ENCODE measurements around the gene LRPAP1. TPM values are rescaled to one million over a fixed set of nuclear protein-coding genes. Genes with fewer than 3 reads are reported as not detected.

LRPAP1 gene
- total RNA-seq, 1 donor from 2014 or later, result 30.4 TPM

GRCh38 chr4:3473181-3473950 is 58.9 kb downstream of the LRPAP1 start:
- DNase-seq (ENCODE audit: low read depth in 2 of 2), result no peak

- DNase-seq (ENCODE audit: low read depth in 2 of 2), result no peak
Observed at GRCh38 chr4:3472411-3473141, 59.6 kb downstream of the LRPAP1 start.

- DNase-seq (ENCODE audit: low read depth in 2 of 2), result no peak
Observed at GRCh38 chr4:3471886-3472285, 60.3 kb downstream of the LRPAP1 start.

- DNase-seq (ENCODE audit: low read depth in 2 of 2), result no peak
Observed at GRCh38 chr4:3471098-3471760, 61.0 kb downstream of the LRPAP1 start.

- DNase-seq (ENCODE audit: low read depth in 2 of 2), result peak in 1 of 2 donors; percentile 43
Observed at GRCh38 chr4:3470244-3471097, 61.8 kb downstream of the LRPAP1 start.

GRCh38 chr4:3469386-3470243 is 62.6 kb downstream of the LRPAP1 start:
- DNase-seq (ENCODE audit: low read depth in 2 of 2), result no peak

GRCh38 chr4:3468804-3469203 is 63.4 kb downstream of the LRPAP1 start:
- no peak for DNase-seq (ENCODE audit: low read depth in 2 of 2)

- DNase-seq (ENCODE audit: low read depth in 2 of 2), result no peak
Observed at GRCh38 chr4:3468154-3468553, 64.1 kb downstream of the LRPAP1 start.

- no peak for DNase-seq (ENCODE audit: low read depth in 2 of 2)
Observed at GRCh38 chr4:3467601-3468031, 64.6 kb downstream of the LRPAP1 start.

GRCh38 chr4:3466691-3467600 is 65.3 kb downstream of the LRPAP1 start:
- no peak for DNase-seq (ENCODE audit: low read depth in 2 of 2)

- DNase-seq (ENCODE audit: low read depth in 2 of 2), result peak in 1 of 2 donors; percentile 13
Observed at GRCh38 chr4:3465698-3466671, 66.2 kb downstream of the LRPAP1 start.

GRCh38 chr4:3464911-3465697 is 67.1 kb downstream of the LRPAP1 start:
- no peak for DNase-seq (ENCODE audit: low read depth in 2 of 2)

- DNase-seq (ENCODE audit: low read depth in 2 of 2), result no peak
Observed at GRCh38 chr4:3464349-3464905, 67.8 kb downstream of the LRPAP1 start.

- no peak for DNase-seq (ENCODE audit: low read depth in 2 of 2)
Observed at GRCh38 chr4:3463556-3464348, 68.5 kb downstream of the LRPAP1 start.

GRCh38 chr4:3462790-3463415 is 69.3 kb downstream of the LRPAP1 start, which contains the start of gene DOK7:
DOK7 (plus strand) TSS chr4:3463306; CDS start chr4:3463376, 70 bp downstream.
- DNase-seq (ENCODE audit: low read depth in 2 of 2), result no peak

All from dermis microvascular lymphatic vessel endothelial cell (primary cell).